ENCODE data around the gene AKAP8.

GRCh38 chr19:15323496-15324235 lies 55.9 kb downstream of the AKAP8 start:
- TF ChIP-seq CTCF (IDR thresholded peaks at IDR 0.05) (no peak), EP300 (IDR thresholded peaks at IDR 0.05; ENCODE audit: low read depth) (no peak)
